H9 (cell line): ENCODE results near the gene OTUB1. TPM values are rescaled to one million over a fixed set of nuclear protein-coding genes. Genes with fewer than 3 reads are reported as not detected.

ENCODE experiments used
- DNase-seq: peaks from one replicate; pipeline ENCODE4 v3.0.0-alpha.2; 2017
- H2AFZ ChIP-seq: one replicate; pipeline ENCODE4 v1.6.1; 2013; ENCODE audit warnings: mild to moderate bottlenecking, low read length, control low read depth, moderate library complexity
- H2AK5ac ChIP-seq: 2 replicates; pipeline ENCODE4 v1.6.1; 2013; ENCODE audit warnings: low read length, control low read depth, mixed read lengths; ENCODE audit not compliant: insufficient read length
- H2BK120ac ChIP-seq: one replicate; pipeline ENCODE4 v1.6.1; 2013; ENCODE audit warnings: low read depth, mild to moderate bottlenecking, low read length, control low read depth, inconsistent platforms; ENCODE audit not compliant: poor library complexity, severe bottlenecking
- H2BK12ac ChIP-seq: 2 replicates; pipeline ENCODE4 v1.6.1; 2013; ENCODE audit warnings: low read length, control low read depth, mixed read lengths, low read depth; ENCODE audit not compliant: insufficient read length
- H2BK15ac ChIP-seq: 2 replicates; pipeline ENCODE4 v1.6.1; 2013; ENCODE audit warnings: low read depth, low read length, control low read depth
- H2BK20ac ChIP-seq: one replicate; pipeline ENCODE4 v1.6.1; 2013; ENCODE audit warnings: low read depth, mild to moderate bottlenecking, low read length, control low read depth, inconsistent platforms; ENCODE audit not compliant: poor library complexity, severe bottlenecking
- H2BK5ac ChIP-seq: 2 replicates; pipeline ENCODE4 v1.6.1; 2013; ENCODE audit warnings: low read length, control low read depth, mixed read lengths; ENCODE audit not compliant: insufficient read length
- H3K14ac ChIP-seq: 2 replicates; pipeline ENCODE4 v1.6.1; 2013; ENCODE audit warnings: low read length, control low read depth; ENCODE audit not compliant: insufficient read depth
- H3K18ac ChIP-seq: 2 replicates; pipeline ENCODE4 v1.6.1; 2013; ENCODE audit warnings: low read depth, mild to moderate bottlenecking, mixed read lengths, low read length, control low read depth; ENCODE audit not compliant: insufficient read length
- H3K23ac ChIP-seq: 2 replicates; pipeline ENCODE4 v1.6.1; 2013; ENCODE audit warnings: low read length, control low read depth, mixed read lengths, low read depth; ENCODE audit not compliant: insufficient read length
- H3K23me2 ChIP-seq: 2 replicates; pipeline ENCODE4 v1.6.1; 2013; ENCODE audit warnings: low read depth, mild to moderate bottlenecking, mixed read lengths, low read length, control low read depth; ENCODE audit not compliant: insufficient read length, poor library complexity, severe bottlenecking
- H3K27ac ChIP-seq: 2 replicates; pipeline ENCODE4 v1.5.1; 2013; ENCODE audit warnings: low read length, control low read depth, mixed read lengths, low read depth; ENCODE audit not compliant: insufficient read length
- H3K27me3 ChIP-seq: 2 replicates; pipeline ENCODE4 v1.6.1; 2013; ENCODE audit warnings: low read length, control low read depth, inconsistent platforms; ENCODE audit not compliant: insufficient read depth
- H3K4ac ChIP-seq: 2 replicates; pipeline ENCODE4 v1.6.1; 2013; ENCODE audit warnings: low read depth, mild to moderate bottlenecking, control low read depth, inconsistent platforms, low read length, moderate library complexity
- H3K4me1 ChIP-seq: 2 replicates; pipeline ENCODE4 v1.6.1; 2013; ENCODE audit warnings: low read length, control low read depth, inconsistent platforms; ENCODE audit not compliant: insufficient read depth
- H3K4me2 ChIP-seq: 2 replicates; pipeline ENCODE4 v1.6.1; 2013; ENCODE audit warnings: low read length, control low read depth, mixed read lengths; ENCODE audit not compliant: insufficient read length, insufficient read depth
- H3K56ac ChIP-seq: 2 replicates; pipeline ENCODE4 v1.6.1; 2013; ENCODE audit warnings: low read depth, mild to moderate bottlenecking, mixed read lengths, low read length, control low read depth; ENCODE audit not compliant: insufficient read length
- H3K79me1 ChIP-seq: 2 replicates; pipeline ENCODE4 v1.6.1; 2013; ENCODE audit warnings: low read depth, mild to moderate bottlenecking, moderate library complexity, low read length, control low read depth, inconsistent platforms; ENCODE audit not compliant: insufficient read depth, poor library complexity, severe bottlenecking
- H3K79me2 ChIP-seq: 2 replicates; pipeline ENCODE4 v1.6.1; 2013; ENCODE audit warnings: low read length, control low read depth, inconsistent platforms; ENCODE audit not compliant: insufficient read depth
- H3K9ac ChIP-seq: 2 replicates; pipeline ENCODE4 v1.6.1; 2013; ENCODE audit warnings: low read length, control low read depth, mixed read lengths; ENCODE audit not compliant: insufficient read length; ENCODE audit errors: extremely low read depth
- H3K9me3 ChIP-seq: one replicate; pipeline ENCODE4 v1.6.1; 2013; ENCODE audit warnings: low read depth, low read length, inconsistent platforms; ENCODE audit not compliant: control insufficient read depth
- H3T11ph ChIP-seq: one replicate; pipeline ENCODE4 v1.6.1; 2013; ENCODE audit warnings: mild to moderate bottlenecking, low read length, control low read depth, inconsistent platforms
- H4K20me1 ChIP-seq: one replicate; pipeline ENCODE4 v1.6.1; 2013; ENCODE audit not compliant: control insufficient read depth, insufficient read length, insufficient read depth
- H4K5ac ChIP-seq: 2 replicates; pipeline ENCODE4 v1.6.1; 2013; ENCODE audit warnings: low read depth, mild to moderate bottlenecking, mixed read lengths, low read length, control low read depth; ENCODE audit not compliant: insufficient read length
- H4K8ac ChIP-seq: replicated peaks from 2 replicates; pipeline ENCODE4 v1.6.1; 2013; ENCODE audit warnings: low read length, control low read depth, mixed read lengths, low read depth; ENCODE audit not compliant: insufficient read length
- H4K91ac ChIP-seq: 2 replicates; pipeline ENCODE4 v1.6.1; 2013; ENCODE audit warnings: low read depth, mild to moderate bottlenecking, moderate library complexity, mixed read lengths, low read length, control low read depth; ENCODE audit not compliant: insufficient read length
- H3K27ac Mint-ChIP-seq, 3 experiments: 2 replicates in 2 of 3; 3 replicates in 1 of 3; pipeline ENCODE4 v1.8.0; 2020 to 2021; ENCODE audit warnings: mixed read lengths in 3 of 3, mild to moderate bottlenecking in 1 of 3, moderate library complexity in 1 of 3
- H3K27me3 Mint-ChIP-seq: 2 replicates; pipeline ENCODE4 v1.8.0; 2021; ENCODE audit warnings: low read depth, mild to moderate bottlenecking, moderate library complexity, mixed read lengths
- H3K36me3 Mint-ChIP-seq, 3 experiments: 2 replicates in 2 of 3; 3 replicates in 1 of 3; pipeline ENCODE4 v1.8.0; 2020 to 2021; ENCODE audit warnings: low read depth in 3 of 3, mixed read lengths in 3 of 3; ENCODE audit not compliant: insufficient read depth in 1 of 3
- H3K4me1 Mint-ChIP-seq, 2 experiments: 2 replicates each; pipeline ENCODE4 v1.8.0; 2020; ENCODE audit warnings: mixed read lengths in 2 of 2
- H3K4me3 Mint-ChIP-seq, 2 experiments: 2 replicates in 1 of 2; 3 replicates in 1 of 2; pipeline ENCODE4 v1.8.0; 2020 to 2021; ENCODE audit warnings: mild to moderate bottlenecking in 2 of 2, mixed read lengths in 2 of 2, moderate library complexity in 1 of 2
- H3K9me3 Mint-ChIP-seq, 2 experiments: 2 replicates in 1 of 2; 3 replicates in 1 of 2; pipeline ENCODE4 v1.8.0; 2020; ENCODE audit warnings: mild to moderate bottlenecking in 2 of 2, mixed read lengths in 2 of 2, moderate library complexity in 1 of 2
- WGBS: extraction: QIAGEN DNeasy Blood & Tissue Kit; methylation state at CpG from one replicate; pipeline ENCODE4 v1.1.7; 2013; ENCODE audit warnings: missing lambda C conversion rate, low lambda C conversion rate, mixed read lengths; ENCODE audit not compliant: insufficient read length; ENCODE audit errors: extremely low coverage; 5-methylcytosine and 5-hydroxymethylcytosine counted together
- total RNA-seq: library from RNA; stranded (reverse); gene quantifications from 2 replicates; pipeline ENCODE4 v1.2.1, GENCODE V29; 2021
- TF ChIP-seq, protein P1 (sequence below): fragments of 200-600 bp; sonication (generic); conservative IDR thresholded peaks from 3 replicates; pipeline ENCODE4 v1.8.0; 2021; ENCODE audit warnings: antibody characterized with exemption, mild to moderate bottlenecking

The OTUB1 gene
- total RNA-seq, 1 experiment from 2014 or later, result 114 TPM

DNA sequence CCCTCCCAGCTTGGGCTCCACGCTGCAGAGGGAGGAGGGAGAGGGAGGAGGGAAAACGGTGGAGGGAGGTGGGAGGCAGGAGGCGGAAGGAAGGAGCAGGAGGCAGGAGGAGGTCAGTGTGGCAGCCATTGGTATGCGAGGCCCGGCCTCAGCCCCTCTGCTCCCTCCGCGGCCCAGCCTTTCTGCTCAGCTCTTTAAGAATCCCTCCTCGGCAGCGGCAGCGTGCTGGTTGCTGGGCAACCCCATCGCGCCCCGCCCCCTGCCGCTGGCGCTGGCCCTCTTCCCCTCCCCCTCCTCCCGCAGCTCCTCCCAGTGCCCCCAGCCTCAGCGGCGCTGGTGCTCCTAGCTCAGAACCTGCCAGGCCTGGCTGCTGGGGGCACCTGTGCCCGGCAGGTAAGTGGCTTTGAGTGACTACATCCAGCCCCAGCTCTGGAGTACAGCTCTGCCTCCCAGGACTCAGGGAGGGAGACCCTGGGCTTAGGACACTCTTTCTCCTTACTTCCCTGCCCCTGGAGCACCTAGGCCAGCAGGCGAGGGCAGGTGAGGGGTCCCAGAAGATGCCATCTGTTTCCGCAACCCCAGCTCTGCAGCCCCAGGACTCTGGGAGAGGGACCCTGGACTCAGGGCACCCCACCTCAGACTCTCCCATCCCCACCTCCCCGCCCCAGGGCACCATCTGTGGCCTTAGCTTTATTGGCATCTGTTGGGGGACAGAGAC is 42.3 kb downstream of the OTUB1 start:
- peaks cover 65% of the 10 kb centered on the region for H3K27me3 Mint-ChIP-seq
- Histone ChIP-seq H3K4me2 (no peak overlapping the region), H3K79me2 (no peaks in the 10 kb centered on the region), H2AK5ac (no peak overlapping the region), H3K23me2 (no peaks in the 10 kb centered on the region), H3K18ac (peak overlapping the region; percentile 29), H3K9ac (no peak overlapping the region), H3K27me3 (peaks cover 16% of the 10 kb centered on the region; the same call in 1 of the 2 replicates), H2BK12ac (no peak overlapping the region), H2BK120ac (no peak overlapping the region), H2AFZ (no peak overlapping the region), H4K20me1 (no peaks in the 10 kb centered on the region), H3K9me3 (no peaks in the 10 kb centered on the region), H3K4me1 (no peaks in the 10 kb centered on the region; the same call in 1 of the 2 replicates), H2BK5ac (no peak overlapping the region), H4K91ac (no peak overlapping the region), H3K27ac (no peak overlapping the region), H2BK20ac (no peak overlapping the region), H3K23ac (no peak overlapping the region), H4K8ac (no peak overlapping the region), H3K79me1 (no peaks in the 10 kb centered on the region), H4K5ac (no peak overlapping the region), H3K56ac (no peak overlapping the region), H2BK15ac (no peak overlapping the region), H3K14ac (no peak overlapping the region; the same call in 1 of the 2 replicates), H3K4ac (no peak overlapping the region), H3T11ph (no peak overlapping the region)
- H3K9me3 Mint-ChIP-seq, result no peaks in the 10 kb centered on the region
- peak overlapping the region in 1 of 2 experiments; percentile 58; a peak in 1 of 5 replicates for H3K4me3 Mint-ChIP-seq
- WGBS, result no CpG with 5 or more reads among the region's 22 CpGs
- TF ChIP-seq, protein P1, sequence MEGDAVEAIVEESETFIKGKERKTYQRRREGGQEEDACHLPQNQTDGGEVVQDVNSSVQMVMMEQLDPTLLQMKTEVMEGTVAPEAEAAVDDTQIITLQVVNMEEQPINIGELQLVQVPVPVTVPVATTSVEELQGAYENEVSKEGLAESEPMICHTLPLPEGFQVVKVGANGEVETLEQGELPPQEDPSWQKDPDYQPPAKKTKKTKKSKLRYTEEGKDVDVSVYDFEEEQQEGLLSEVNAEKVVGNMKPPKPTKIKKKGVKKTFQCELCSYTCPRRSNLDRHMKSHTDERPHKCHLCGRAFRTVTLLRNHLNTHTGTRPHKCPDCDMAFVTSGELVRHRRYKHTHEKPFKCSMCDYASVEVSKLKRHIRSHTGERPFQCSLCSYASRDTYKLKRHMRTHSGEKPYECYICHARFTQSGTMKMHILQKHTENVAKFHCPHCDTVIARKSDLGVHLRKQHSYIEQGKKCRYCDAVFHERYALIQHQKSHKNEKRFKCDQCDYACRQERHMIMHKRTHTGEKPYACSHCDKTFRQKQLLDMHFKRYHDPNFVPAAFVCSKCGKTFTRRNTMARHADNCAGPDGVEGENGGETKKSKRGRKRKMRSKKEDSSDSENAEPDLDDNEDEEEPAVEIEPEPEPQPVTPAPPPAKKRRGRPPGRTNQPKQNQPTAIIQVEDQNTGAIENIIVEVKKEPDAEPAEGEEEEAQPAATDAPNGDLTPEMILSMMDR, result no peak
- no peaks in the 10 kb centered on the region; a peak in 2 of 7 replicates for H3K36me3 Mint-ChIP-seq
- peak; percentile 92 for DNase-seq
- peaks cover 42 to 52% of the 10 kb centered on the region in 2 experiments for H3K4me1 Mint-ChIP-seq
- peak overlapping the region in 1 of 3 experiments; percentile 31; a peak in 1 of 7 replicates for H3K27ac Mint-ChIP-seq
